OCI-LY3 (cell line): ENCODE measurements around the gene TMEM212.

Experiments used
- CTCF ChIP-seq: fragments of 200-600, 300-600 bp; sonication (generic); IDR thresholded peaks from 2 replicates; pipeline ENCODE4 v1.5.1; 2014; ENCODE audit warnings: antibody characterized with exemption, low read length, low read depth
- EZH2phosphoT487 ChIP-seq: fragments of 200-600 bp; shearing (Covaris generic); IDR thresholded peaks from 2 replicates; pipeline ENCODE4 v1.6.1; 2018; ENCODE audit warnings: antibody characterized with exemption, mixed run types, low read depth

DNA sequence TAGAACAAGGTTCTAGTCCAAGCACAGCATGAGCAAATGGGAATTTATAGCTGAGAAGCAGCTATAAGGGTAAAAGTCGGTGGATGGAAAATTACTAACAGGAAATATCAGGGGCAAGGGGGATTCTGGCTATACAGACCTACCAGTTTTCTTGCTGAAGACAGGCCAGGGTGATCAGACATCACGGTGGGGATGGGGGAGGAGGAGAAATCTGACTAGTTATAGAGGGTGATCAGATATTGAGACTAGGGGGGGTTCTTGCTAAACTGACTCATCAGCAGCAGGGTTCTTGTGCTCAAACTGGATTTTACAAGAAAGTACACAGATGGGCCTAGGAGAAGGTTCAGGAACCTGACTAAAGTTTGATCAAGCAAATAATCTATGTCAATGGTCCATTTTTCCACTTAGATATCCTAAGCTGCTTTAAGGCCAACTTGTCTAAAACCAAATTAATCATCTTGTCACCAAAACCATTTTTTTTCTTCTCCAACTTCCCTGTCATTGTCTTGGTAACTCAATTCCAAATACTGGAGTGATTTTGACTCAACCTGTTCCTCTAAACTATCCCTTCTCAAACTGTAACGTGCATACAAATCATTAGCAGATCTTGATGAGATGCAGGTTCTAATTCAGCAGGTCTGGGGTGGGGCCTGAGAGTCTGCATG lies 4.6 kb downstream of the TMEM212 start:
- TF ChIP-seq CTCF (no peak), EZH2phosphoT487 (no peak)
